ENCODE results near the gene DKK2. TPM values are rescaled to one million over a fixed set of nuclear protein-coding genes. Genes with fewer than 3 reads are reported as not detected.

DKK2 gene
- total and polyA plus RNA-seq, 2 of the 13 experiments (the other 11 are each of a cell fraction or from before 2014, with no cell fraction given) = not detected

GRCh38 chr4:106978046-106978774, 57.9 kb downstream of the DKK2 start:
- no peak overlapping the region for H2AFZ ChIP-seq (ENCODE audit: low read length)
- no peaks in the 10 kb centered on the region for H4K20me1 ChIP-seq (ENCODE audit: insufficient read depth, low read length)
- H3K27ac ChIP-seq (ENCODE audit: extremely low read length, insufficient read depth, low read length) = no peak overlapping the region
- TF ChIP-seq ZNF407 (CRISPR knock-in tag; IDR thresholded peaks at IDR 0.05; ENCODE audit: not compliant biosample characterization) = no peak
- peak; percentile 58; the same call in 1 of the 2 replicates for TF ChIP-seq ZNF281 (CRISPR knock-in tag; IDR thresholded peaks at IDR 0.05; ENCODE audit: borderline replicate concordance)
- TF ChIP-seq CTCF (CRISPR knock-in tag; IDR thresholded peaks at IDR 0.05) = peak; percentile 7; the same call in 1 of the 2 replicates
- TF ChIP-seq, protein P1, sequence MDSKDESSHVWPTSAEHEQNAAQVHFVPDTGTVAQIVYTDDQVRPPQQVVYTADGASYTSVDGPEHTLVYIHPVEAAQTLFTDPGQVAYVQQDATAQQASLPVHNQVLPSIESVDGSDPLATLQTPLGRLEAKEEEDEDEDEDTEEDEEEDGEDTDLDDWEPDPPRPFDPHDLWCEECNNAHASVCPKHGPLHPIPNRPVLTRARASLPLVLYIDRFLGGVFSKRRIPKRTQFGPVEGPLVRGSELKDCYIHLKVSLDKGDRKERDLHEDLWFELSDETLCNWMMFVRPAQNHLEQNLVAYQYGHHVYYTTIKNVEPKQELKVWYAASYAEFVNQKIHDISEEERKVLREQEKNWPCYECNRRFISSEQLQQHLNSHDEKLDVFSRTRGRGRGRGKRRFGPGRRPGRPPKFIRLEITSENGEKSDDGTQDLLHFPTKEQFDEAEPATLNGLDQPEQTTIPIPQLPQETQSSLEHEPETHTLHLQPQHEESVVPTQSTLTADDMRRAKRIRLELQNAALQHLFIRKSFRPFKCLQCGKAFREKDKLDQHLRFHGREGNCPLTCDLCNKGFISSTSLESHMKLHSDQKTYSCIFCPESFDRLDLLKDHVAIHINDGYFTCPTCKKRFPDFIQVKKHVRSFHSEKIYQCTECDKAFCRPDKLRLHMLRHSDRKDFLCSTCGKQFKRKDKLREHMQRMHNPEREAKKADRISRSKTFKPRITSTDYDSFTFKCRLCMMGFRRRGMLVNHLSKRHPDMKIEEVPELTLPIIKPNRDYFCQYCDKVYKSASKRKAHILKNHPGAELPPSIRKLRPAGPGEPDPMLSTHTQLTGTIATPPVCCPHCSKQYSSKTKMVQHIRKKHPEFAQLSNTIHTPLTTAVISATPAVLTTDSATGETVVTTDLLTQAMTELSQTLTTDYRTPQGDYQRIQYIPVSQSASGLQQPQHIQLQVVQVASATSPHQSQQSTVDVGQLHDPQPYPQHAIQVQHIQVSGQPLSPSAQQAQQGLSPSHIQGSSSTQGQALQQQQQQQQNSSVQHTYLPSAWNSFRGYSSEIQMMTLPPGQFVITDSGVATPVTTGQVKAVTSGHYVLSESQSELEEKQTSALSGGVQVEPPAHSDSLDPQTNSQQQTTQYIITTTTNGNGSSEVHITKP (CRISPR knock-in tag; IDR thresholded peaks at IDR 0.05; ENCODE audit: low read depth) = 0 out of 2 replicates have a peak, but pooled peaks have one; percentile 37
- peak overlapping the region; percentile 58 for H3K4me2 ChIP-seq (ENCODE audit: low read depth, low read length)
- WGBS (ENCODE audit: low lambda C conversion rate) = 30% methylated on average over 8 of the region's 14 CpGs
- peak overlapping the region; percentile 19 to 25 (median 19); a peak in 3 of 6 replicates for H3K4me3 ChIP-seq (replicated peaks in 1 of 3; ENCODE audit: insufficient read depth in 1 of 3, low read depth in 2 of 3, low read length in 3 of 3)
- no peaks in the 10 kb centered on the region for H3K27me3 ChIP-seq (ENCODE audit: control insufficient read depth in 1 of 2, insufficient read depth in 2 of 2, low read length in 2 of 2)
- no peaks in the 10 kb centered on the region for H3K9me3 ChIP-seq (ENCODE audit: low read length)
- ChIA-PET CTCF (ENCODE audit: low intra/inter-chr PET ratio, low total read pairs) (no interaction called here), POLR2A (no interaction called here)
- intact Hi-C loops (cut with micrococcal nuclease; ENCODE audit: unreplicated experiment) = no loop called here
- H3K4me1 ChIP-seq (ENCODE audit: insufficient read depth, low read length) = no peaks in the 10 kb centered on the region
- H3K36me3 ChIP-seq (replicated peaks in 1 of 2; ENCODE audit: control insufficient read depth in 1 of 2, insufficient read depth in 2 of 2, low read length in 2 of 2) = no peaks in the 10 kb centered on the region
- no peaks in the 10 kb centered on the region for H3K79me2 ChIP-seq (ENCODE audit: insufficient read depth, low read length)
- in situ Hi-C loops (cut with HindIII; ENCODE audit: extremely low pct_ligation_motif_present, low pct_unique_long_range_greater_than_20kb) = no loop called here
- no TSS peak for BruUV-seq (replicated peaks)
- H3K9ac ChIP-seq (ENCODE audit: insufficient read depth, low read depth, low read length) = no peak overlapping the region
- FAIRE-seq (no peak), ATAC-seq (peak; percentile 68), DNase-seq (ENCODE audit: low spot score) (no peak)
